ENCODE data around the gene ARHGEF12.

- TF ChIP-seq SUZ12 (IDR thresholded peaks at IDR 0.05; ENCODE audit: extremely low read depth, insufficient read depth, insufficient read length), result no peak
- TF ChIP-seq YY1 (IDR thresholded peaks at IDR 0.05; ENCODE audit: insufficient read depth, insufficient read length), result no peak
- TF ChIP-seq ZNF274 (IDR thresholded peaks at IDR 0.05; ENCODE audit: low read depth, low read length), result no peak
These were observed 166.0 kb downstream of the ARHGEF12 start for GRCh38 chr11:120501976-120502755.

Data from NT2/D1 (cell line).